ENCODE results near the gene SNRPD3.
"Not testable (repeated sequence)": the region's sequence is repeated elsewhere in the genome, so short reads cannot be mapped to it uniquely, and the experiment has no call there.

The SNRPD3 gene

DNA sequence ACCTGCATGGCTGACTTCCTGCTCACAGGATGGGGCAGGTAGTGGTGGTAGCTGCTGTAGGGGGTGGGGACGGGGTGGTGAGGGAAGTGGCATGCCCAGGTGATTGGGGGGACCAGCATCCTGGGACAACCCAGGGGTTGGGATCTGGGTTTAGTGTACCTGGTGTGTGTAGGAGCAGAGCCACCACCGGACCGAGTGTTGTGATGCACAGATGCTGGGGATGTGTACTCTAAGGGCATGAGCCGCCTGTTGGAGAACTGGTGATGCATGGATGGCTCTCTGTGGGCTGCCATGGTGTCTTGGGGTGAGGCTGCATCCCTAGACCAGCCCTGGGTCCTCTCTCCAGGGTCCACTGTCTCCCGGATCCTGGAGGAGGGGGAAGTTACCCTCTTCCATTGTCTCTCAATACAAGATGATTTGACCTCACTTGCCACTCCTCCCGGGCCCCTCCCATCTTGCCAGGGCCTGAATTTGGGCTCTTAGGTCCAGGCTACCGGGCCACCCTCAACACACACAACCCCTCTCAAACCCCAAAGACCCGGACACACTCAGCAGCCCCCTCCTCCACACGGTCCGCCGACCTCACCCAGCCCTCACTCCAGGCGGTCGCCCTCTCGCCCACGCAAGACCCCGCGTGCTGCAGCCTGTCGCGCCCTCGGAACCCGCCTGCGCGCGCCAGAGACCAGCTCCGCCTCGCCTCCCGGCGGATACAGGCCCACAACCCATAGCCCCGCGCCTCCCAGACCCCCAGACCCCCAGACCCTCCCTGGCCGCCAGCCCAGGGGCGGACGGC lies 36.5 kb downstream of the SNRPD3 start:
- no peak for DNase-seq (ENCODE audit: low read depth in 2 of 2)

DNA sequence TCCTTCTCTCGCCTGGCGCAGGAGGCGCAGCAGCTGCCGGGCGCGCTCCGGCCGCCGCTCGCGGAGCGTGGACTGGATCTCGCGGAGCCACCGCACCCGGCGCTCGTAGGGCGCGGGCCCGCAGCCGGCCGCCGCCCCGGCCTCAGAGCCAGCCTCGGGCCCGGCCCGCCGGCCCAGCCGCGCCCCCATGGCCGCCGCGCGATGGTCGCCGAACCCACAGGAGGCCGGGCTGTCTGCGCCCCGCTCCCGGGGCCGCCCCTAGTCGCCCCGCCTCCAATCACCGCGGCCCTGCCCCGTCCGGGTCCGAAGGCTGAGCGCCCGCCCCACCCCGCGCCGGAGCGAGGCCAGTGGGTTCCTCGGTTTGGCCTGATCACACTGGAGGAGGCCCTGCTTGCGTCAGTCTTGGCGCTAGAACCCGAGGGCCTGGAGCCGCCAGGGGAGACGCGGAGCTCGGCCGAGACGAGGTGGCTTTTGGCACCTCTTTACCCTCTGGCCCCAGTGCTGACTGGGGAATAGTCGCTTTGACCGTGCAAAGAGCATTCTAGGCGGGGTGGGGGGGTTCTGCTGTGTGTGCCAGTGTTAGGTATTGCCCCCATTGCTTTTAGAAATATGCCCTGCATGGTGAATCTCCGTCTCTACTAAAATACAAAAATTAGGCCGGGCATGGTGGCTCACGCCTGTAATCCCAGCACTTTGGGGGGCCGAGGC lies 37.2 kb downstream of the SNRPD3 start, which contains the start of gene LRRC75B:
LRRC75B (minus strand) TSS at position 223 of the 708 bp plus-strand sequence; CDS start at position 189, 34 bp downstream.
- no peak for DNase-seq (ENCODE audit: low read depth in 2 of 2)

DNA sequence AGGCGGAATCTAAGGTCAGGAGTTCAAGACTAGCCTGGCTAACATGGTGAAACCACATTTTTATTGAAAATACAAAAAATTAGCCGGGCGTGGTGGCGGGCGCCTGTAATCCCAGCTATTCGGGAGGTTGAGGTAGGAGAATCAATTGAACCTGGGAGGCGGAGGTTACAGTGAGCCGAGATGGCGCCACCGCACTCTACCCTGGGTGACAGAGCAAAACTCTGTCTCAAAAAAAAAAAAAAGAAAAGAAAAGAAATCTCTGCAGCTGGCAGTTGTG lies 37.7 kb downstream of the SNRPD3 start:
- not testable (repeated sequence) for DNase-seq (ENCODE audit: low read depth in 2 of 2)

DNA sequence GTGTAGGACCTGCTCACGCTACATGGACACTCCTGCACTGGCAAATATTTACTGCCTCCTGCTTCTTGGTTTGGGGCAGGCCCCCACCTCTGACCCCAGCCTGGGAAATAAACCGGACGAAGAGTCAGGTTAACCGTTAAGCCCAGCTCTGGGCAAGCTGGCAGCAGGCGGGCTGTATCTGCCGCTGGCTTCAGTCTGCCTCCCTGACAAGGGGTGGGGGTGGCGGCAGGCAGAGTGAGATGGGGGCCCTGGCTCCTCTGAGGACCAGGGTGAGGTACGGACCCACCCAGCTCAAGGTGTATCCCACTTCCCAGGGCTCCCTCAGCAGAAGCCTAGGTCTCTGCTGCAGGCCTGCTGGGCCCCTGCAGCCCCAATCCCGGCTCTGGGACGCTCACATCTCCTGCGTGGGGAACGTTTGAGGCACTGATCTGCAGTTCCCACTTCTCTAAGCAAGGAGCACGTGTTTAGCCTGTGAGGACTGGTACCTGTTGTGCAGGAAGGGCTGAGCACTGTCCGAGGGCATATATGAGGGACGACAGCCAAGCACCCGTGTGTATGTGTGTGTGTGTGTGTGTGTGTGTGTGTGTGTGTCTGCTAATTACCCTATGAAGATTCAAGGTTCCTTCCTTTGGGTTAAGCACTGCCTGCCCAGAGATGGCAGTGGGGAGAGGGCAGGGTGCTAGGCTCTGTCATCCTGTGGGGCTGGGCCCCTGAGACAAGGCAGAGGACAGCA lies 38.2 kb downstream of the SNRPD3 start:
- no peak for DNase-seq (ENCODE audit: low read depth in 2 of 2)

DNA sequence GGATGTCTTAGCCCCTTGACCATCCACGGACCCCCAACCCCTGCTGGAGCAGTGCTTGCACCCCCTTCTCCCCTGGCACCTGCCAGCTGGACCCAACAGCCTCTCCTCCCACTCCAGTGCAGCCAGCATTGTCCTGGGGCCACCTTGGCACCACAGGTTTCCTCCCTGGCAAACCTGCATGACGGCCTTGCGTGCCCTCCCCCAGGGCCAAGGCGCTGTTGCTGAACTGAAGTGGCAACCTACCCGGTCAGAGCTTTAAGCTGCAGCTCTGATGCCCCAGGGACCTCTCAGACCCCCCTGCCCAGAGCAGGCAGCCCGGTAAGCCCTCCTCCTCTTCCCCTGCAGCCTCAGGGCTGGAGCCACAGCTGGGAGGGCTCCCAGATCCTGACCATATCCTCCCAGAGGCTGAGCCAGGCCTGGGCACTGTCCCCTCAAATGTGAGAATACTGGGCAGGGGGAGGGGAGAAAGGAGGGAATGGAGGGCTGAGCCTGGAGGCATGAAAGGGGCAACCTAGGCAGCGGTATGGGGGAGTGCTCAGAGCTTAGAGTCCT lies 38.8 kb downstream of the SNRPD3 start:
- DNase-seq (ENCODE audit: low read depth in 2 of 2), result no peak

DNA sequence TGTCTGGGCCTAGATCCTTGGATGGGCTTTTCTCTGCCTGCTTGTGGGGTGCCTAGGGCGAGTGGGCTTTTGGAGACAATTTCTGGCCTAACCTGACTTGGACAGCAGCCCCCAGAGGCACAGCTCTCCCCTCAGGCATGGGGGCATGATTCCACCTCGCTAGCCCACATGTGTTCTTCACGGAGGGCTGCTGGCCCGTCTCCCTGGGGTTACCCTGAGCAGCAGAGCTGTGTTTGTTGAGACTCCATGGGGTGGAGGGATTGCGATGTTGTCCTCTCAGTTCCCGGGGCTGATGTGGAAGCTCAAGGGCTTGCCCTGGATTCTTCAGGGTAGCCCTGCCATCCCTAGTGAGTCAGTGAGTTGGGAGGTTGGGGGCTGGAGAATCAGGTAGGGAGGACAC lies 39.4 kb downstream of the SNRPD3 start:
- DNase-seq (ENCODE audit: low read depth in 2 of 2), result no peak

DNA sequence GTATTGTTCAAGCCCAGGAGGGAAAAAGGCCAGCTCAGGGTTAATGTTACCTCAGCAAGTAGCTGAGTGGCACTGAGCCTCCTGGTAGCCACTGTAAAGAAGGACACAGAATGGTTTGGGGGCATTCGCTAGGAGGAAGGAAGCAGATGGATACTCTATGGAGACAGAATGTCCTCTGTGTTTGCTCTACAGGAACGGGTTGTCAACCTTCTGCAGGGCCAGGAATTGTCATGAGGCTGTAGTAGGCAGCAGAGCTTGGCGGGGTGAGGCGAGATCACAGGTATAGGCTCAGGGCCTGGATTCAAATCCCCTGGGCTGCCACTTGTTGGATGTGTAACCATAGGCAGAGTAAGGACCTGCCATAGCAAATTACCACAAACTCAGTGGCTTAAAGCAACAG lies 40.1 kb downstream of the SNRPD3 start:
- DNase-seq (ENCODE audit: low read depth in 2 of 2), result no peak

DNA sequence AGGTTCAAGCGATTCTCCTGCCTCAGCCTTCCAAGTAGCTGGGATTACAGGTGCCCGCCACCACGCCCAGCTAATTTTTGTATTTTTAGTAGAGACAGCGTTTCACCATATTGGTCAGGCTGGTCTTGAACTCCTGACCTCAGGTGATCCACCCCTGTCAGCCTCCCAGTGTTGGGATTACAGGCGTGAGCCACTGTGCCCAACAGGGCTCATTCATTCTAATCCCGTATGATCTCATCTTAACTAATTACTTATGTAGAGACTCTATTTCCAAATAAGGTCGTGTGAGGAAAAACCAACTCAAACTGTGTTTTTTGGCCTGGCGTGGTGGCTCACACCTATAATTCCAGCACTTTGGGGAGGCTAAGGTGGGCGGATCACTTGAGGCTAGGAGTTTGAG lies 41.3 kb downstream of the SNRPD3 start:
- not testable (repeated sequence) for DNase-seq (ENCODE audit: low read depth in 2 of 2)

DNA sequence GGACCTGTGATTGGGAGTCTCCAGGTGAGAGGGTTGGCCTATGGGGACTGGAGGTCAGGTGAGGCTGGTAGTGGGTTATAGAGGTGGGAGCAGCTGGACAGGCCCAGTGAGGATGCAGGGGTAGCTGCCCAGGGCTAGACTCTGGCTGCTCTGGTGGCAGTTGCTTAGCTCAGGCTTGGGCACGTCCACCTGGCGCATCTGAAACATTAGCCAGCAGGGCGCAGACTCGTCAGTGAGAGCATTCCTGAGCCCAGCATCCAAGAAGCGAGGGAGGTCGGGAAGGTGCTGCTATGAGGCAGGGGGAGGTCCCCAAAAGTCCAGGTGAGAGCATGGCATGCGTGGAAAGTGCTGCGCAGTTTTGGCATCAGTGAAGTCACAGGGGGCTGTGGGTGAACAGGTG lies 43.7 kb downstream of the SNRPD3 start:
- no peak for DNase-seq (ENCODE audit: low read depth in 2 of 2)

DNA sequence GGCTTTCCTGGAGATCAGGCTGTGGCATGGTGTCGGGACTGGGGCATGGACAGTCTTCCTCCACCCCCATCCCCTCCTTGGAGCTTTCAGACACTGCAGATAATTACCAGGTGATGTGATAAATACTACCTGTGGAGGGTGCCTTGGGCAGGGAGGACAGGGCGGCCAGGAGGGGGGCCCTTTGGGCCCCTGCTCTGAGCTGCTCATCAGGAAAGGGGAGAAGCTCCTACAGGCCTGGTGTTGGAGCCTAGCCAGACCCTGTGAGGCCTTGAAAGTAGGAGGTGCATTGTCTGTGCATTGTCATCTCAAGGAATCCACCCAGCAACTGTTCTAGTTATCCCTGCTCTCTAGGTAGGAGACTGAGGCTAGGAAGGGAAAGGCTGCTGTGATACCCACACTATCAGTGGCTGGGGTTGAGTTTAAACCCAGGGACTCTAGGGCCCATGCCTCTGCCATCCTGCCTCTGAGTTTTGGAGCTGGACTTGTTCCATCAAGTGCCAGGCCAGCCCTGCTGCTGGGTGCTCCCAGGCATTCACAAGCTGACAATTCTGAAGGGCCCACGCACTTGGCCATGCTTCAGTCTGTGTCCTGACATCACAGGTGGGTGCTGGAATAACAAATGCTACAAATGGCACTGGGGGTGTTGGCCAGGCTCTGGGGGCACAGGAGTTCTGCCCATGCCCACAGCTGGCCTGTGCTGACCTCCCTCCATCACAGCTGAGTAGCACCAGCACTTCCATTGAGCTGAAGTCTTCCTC lies 44.3 kb downstream of the SNRPD3 start:
- not testable (repeated sequence) for DNase-seq (ENCODE audit: low read depth in 2 of 2)

DNA sequence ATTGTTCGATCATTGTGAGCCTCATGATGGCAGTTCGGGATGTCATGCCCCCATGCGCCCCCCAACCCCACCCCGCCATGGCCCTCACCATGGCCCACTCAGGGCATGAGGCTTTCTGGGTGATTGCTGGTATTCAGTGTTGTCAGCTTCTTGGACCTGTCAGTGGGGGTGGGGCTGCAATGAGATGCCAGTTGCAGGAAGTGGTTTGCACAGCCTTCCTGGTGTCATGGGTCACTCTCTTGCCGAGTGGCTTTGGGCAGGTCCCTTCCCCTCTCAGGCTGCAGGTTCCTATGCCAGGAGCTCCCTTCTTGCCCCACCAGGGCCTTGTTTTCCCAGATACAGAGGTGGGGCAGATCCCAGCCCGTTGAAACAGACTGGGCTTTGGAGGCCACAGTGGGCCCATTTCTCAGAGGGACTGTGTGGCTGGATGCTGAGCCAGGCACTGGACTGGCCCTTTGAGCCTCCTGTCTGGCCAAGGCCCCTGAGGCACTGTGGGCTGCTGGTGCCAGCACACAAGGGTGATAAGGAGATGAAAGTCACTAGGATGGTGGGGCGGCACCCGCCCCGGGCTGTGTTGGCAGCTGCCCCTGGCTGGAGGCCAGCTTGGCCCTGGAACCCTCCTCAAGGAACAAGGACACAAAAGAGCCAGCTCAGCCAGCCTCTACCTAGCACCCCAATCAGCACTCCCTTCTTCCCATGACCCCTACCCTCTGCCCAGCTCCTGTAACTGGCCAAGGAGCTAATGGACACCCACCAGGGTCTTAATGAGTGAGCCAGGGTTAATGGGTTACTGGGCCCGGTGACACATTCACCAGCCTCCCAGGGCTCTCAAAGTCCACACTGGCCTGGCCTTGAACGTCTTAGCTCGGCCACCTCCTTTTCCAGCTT lies 45.7 kb downstream of the SNRPD3 start:
- DNase-seq (ENCODE audit: low read depth in 2 of 2), result no peak

DNA sequence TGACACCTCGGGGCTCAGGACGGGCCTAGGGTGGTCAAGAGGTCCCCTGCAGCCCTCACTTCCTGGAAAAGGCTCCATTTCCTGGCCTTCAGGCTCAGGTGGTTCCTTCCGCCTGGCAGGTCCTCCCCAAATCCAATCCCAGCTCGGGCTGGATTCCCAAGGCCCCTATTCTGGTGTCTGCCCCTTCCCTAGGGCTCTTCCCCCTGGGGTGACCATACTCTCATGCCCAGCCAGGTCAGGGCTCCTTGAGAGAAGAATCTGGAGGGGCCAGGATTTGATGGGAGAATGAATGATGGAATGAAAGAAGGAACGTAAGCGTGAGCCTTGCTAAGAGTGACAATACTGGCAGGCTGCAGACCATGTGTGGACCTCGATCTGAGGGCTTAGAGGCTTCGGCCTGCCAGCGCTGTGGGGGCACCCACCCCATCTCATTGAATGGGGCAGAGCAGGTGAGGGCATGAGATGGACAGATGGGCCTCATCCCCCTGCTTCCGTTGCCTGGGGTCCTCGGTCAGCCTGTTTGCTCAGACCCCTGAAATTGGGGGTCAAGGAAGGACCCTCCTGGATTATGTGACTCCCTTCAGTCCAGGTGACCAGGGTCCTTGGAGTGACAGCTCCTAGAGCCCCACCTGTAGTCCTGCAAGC lies 46.4 kb downstream of the SNRPD3 start:
- not testable (repeated sequence) for DNase-seq (ENCODE audit: low read depth in 2 of 2)

DNA sequence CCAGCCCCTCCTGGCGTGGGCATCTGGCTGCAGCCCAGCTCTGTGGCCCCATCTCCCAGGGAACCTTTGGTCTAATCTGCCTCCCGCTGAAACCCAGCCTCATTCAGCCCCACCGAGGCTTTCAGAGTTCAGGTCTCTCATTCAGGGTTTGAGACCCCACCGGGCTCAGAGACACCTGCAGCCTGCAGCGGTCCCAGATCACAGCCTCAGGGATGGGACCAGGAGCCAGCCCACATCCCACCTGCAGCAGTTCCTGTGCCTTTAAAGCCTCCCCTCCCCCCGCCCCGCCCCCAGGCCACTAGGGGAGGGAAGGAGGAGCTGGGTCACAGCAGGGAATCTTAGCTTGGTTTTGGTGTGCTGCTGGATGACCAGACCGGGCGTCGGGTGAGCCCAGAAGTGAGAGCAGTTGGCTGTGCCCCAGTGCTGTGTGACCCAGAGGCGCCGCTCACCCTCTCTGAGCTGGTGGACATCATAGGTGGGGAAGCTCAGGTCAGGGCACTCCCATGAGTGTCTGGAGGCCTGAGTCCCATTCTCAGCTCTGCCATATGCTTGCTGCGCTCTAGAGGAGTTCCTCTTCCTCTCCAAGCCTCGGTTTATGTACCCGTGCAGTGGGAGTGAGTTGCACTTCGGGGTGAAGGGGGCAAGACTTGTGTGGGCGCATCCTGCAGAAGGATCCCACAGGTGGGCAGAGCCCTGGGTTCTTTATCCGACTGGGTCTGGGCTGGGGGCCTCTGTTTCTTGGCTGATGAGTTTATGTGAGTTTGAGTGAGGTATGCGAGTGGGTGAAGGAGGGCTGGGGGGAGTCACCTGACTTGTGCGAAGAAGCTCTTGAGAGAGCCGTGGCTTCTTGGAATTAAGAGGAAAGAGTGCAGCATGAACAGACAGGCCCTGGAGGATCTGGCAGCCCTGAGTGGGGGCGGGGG lies 47.3 kb downstream of the SNRPD3 start, which contains the start of gene GGT1:
GGT1 (plus strand) TSS at position 347 of the 923 bp plus-strand sequence. CDS start 7,889 bp downstream, outside the sequence.
- DNase-seq (ENCODE audit: low read depth in 2 of 2), result not testable (repeated sequence)

DNA sequence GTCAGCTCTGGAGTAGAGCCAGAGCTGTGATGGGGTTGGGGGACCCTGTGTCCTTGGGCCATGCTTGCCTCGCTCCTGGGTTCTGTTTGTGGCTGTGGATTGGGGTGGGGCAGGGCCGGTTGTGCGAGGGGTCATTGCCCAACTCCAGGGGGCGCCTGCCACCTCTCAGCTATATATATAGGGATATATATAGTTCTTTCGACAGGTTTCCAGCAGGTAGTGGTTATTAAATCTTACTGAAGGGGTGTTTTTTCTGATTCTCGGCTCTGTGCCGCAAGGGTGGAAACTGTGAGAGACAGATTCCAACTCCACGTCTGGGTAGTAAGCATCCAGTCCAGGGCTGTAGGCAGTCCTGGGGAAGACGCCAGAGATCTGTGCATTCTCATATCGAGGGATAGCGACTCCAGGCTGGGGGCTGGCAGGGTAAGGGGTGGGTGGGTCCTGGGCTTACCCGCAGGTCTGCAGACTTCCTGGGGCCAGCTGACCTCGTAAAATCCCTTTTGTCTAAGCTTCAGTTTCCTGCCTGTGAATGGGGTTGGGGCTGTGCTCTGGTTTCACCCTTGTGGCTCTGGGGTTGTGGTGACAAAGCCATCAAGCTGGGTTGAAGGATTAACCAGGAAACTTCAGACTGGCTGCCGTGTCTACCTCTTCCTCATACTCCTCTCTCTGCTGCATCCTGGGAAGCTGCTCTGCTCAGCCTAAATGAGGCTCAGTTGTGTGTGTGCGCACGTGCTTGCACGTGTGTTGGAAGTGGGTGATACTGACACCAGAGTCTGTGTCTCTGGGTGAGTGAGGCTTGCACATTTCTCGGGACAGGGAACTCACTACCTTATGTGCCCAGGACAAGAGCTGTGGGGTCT lies 48.2 kb downstream of the SNRPD3 start:
- DNase-seq (ENCODE audit: low read depth in 2 of 2), result not testable (repeated sequence)

DNA sequence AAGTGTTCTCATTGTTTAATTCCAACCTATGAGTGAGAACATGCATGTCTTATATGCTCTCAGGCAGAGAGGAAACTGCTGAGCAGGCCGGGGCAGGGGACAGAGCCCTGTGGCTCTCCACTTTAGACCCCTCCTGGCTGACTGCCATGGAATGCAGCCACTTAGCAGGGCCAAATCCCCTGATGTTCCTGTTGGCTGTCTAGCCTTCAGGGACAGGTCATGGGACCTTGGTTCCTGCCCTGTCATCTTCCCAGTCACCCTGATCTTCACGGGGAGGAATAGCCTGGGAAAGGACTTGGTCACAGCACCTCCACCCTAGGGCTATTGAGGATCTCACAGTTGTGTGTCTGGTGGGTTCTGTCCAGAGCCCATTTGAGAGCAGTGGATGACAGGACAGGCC lies 50.5 kb downstream of the SNRPD3 start:
- not testable (repeated sequence) for DNase-seq (ENCODE audit: low read depth in 2 of 2)

DNA sequence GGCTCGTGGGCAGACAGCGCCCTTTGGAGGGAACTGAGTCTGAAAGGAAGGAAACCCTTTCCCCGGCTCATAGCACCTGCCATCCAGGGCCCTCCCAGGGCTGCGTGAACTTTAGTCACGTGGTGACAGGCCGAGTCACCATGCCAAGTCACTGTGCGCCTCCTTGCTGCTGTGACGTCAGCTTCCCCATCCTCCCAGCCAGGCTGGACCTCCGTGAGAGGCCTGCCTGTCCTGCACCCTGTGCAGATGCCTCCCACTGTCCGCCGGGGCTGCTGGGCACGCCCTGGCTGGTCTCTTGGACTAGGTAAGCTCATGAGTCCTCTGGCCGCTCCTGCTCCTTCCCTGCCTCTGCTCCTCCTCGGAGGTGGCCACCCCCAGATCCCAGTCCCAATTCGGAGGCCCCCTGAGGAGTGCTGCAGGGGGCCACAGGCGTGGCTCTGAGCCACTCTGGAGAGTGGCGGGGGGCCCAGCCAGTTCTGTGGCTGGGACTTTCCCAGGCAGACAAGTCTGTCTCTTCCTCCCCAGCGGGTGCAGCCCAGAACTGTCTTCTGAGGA lies 51.7 kb downstream of the SNRPD3 start:
- DNase-seq (ENCODE audit: low read depth in 2 of 2), result peak; percentile 21 to 25

DNA sequence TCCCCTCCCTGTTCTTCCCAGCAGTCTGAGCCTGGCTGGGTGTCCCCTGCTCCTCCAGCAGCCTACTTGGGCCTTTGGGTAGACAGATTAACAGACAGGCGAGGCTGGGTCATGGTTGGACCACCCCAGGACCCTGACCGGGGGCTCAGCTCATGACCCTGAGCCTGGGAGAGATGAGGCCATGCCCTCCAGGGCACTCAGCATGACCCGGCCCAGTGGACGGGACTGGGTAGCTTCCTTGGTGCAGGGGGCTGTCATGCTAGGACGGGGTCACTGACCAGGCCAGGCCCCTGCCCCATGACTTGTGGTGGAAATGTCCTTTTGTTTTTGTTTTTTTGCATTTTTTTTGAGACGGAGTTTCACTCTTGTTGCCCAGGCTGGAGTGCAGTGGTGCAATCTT lies 52.5 kb downstream of the SNRPD3 start:
- DNase-seq (ENCODE audit: low read depth in 2 of 2), result not testable (repeated sequence)

All from stimulated activated CD8-positive, alpha-beta memory T cell treated with anti-CD3 and anti-CD28 coated beads, Interleukin-15, amount 100 ng/mL, for 4 hours (primary cell).